ENCODE data around the gene CTNND2.

CTNND2 gene

GRCh38 chr5:11797132-11797531, 107.1 kb downstream of the CTNND2 start:
- no peak overlapping the region for H3K27ac ChIP-seq
- DNase-seq (ENCODE audit: low spot score), result no peak
- ChIA-PET POLR2A (ENCODE audit: low non-redundant PET) (no interaction called here), CTCF (no interaction called here)
- TF ChIP-seq CTCF (conservative IDR thresholded peaks at IDR 0.05; ENCODE audit: low read depth), result no peak

GRCh38 chr5:11793396-11793795, 110.8 kb downstream of the CTNND2 start:
- no peak for TF ChIP-seq CTCF (conservative IDR thresholded peaks at IDR 0.05; ENCODE audit: low read depth)
- POLR2A ChIA-PET (ENCODE audit: low non-redundant PET), result no interaction called here
- no peak for DNase-seq (ENCODE audit: low spot score)
- no peak overlapping the region for H3K27ac ChIP-seq
- CTCF ChIA-PET, result no interaction called here

GRCh38 chr5:11792621-11793020, 111.6 kb downstream of the CTNND2 start:
- ChIA-PET CTCF (no interaction called here), POLR2A (ENCODE audit: low non-redundant PET) (no interaction called here)
- no peak overlapping the region for H3K27ac ChIP-seq
- no peak for DNase-seq (ENCODE audit: low spot score)
- TF ChIP-seq CTCF (conservative IDR thresholded peaks at IDR 0.05; ENCODE audit: low read depth), result no peak

- CTCF ChIA-PET, result no interaction called here
- no peak for TF ChIP-seq CTCF (conservative IDR thresholded peaks at IDR 0.05; ENCODE audit: low read depth)
- POLR2A ChIA-PET (ENCODE audit: low non-redundant PET), result no interaction called here
- DNase-seq (ENCODE audit: low spot score), result no peak
- no peak overlapping the region for H3K27ac ChIP-seq
Observed at GRCh38 chr5:11791792-11792191, 112.5 kb downstream of the CTNND2 start.

GRCh38 chr5:11790201-11790600, 114.0 kb downstream of the CTNND2 start:
- no peak for DNase-seq (ENCODE audit: low spot score)
- CTCF ChIA-PET, result no interaction called here
- H3K27ac ChIP-seq, result no peak overlapping the region
- POLR2A ChIA-PET (ENCODE audit: low non-redundant PET), result no interaction called here
- TF ChIP-seq CTCF (conservative IDR thresholded peaks at IDR 0.05; ENCODE audit: low read depth), result no peak

- CTCF ChIA-PET, result no interaction called here
- no peak for TF ChIP-seq CTCF (conservative IDR thresholded peaks at IDR 0.05; ENCODE audit: low read depth)
- no peak for DNase-seq (ENCODE audit: low spot score)
- H3K27ac ChIP-seq, result no peak overlapping the region
- POLR2A ChIA-PET (ENCODE audit: low non-redundant PET), result no interaction called here
Observed at GRCh38 chr5:11785771-11786352, 118.4 kb downstream of the CTNND2 start.

All from RWPE1 (cell line).